Endometrial microvascular endothelial cells (primary cell): Measurements from ENCODE around the gene CDH4. TPM values are rescaled to one million over a fixed set of nuclear protein-coding genes. Genes with fewer than 3 reads are reported as not detected.

Experiments
- in situ Hi-C: cut with HindIII; loops from 2 replicates; pipeline ENCODE4 v1.10.0; 2017; ENCODE audit warnings: low sequenced_read_pairs, low pct_unique_long_range_greater_than_20kb; ENCODE audit errors: inconsistent ontology term
- total RNA-seq: library from RNA; depleted of rRNA; stranded (reverse); fragments of >200 nt; gene quantifications from one replicate; pipeline ENCODE4 v1.2.3, GENCODE V29; 2015; ENCODE audit errors: inconsistent ontology term

CDH4 gene
- total RNA-seq, 1 donor from 2014 or later = 31.2 TPM

DNA sequence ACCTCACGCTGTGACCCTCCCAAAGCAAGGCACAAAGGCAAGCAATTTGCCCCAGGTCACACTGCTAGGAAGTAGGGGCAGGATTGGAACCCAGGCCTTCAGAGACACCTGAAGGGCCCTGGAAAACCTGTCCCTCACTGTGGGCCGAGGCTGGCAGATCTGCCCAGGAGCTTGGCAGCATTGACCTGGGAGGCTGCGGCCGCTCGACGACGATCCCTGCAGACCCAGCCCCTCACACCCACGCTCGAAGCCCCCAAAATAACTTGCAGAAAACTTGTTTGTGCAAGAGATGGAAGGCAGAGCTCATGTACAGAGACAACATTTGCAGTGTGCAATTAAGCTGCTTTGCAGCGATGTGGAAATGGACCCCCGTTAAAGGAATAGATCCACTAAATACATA is 562.2 kb downstream of the CDH4 start:
- in situ Hi-C loops = no loop called here

DNA sequence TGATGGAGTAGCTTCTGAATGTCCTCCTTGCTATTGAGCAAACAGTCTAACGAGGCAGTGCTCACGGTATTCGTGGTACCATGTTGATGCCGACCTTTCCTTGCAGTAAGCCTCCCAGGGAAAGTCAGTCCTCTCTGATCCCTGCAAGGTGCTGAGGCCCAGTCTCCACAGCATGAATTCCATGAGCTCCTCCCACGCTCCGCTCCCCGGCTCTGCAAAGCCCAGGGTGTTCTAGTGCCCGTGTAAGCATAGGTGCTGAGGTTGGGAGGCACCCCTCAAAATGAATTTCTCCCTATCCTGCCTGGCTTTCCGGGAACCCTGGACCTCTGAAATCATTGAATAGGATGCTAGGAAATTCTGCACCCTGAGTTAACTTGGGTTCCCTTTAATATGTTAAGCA is 562.7 kb downstream of the CDH4 start:
- in situ Hi-C loops = no loop called here

DNA sequence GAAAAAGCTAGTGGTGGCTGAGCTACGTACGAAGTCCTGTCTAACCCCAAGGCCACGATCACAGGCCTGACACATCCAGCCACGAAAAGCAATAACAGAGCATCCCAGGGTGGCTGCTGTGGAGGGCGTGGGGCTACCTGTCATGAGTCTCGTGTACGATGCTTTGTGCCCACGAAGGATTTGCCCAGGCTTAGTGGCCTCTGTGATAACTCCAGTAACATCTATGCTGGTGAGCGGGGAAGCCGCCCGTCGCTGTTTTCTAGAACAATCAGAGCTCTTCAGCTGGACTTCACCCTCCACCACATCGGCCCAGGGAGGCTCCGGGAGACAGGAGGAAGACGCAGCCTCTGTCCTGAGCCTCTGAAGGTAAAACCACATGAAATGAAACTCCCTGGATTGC is 563.1 kb downstream of the CDH4 start:
- in situ Hi-C loops = no loop called here

DNA sequence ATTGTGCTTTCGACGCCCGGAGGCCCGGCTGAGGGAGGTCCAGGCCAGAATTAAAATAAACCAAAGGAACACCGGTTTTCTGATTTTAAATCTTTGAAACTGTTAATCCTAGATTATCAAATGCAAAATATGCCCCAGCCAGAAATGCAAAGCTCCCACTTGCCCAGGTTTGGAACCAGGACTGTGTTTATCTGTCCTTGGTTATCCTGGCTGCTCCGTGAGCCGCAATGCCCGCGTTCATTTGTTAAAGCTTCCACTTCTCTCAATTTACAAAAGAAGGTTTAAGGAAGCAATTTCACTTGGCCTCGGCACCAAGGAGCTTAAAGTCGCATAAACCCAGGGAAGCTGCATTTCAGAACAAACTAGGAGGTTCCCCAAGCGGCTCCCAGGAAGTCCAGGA is 563.6 kb downstream of the CDH4 start:
- in situ Hi-C loops = no loop called here

DNA sequence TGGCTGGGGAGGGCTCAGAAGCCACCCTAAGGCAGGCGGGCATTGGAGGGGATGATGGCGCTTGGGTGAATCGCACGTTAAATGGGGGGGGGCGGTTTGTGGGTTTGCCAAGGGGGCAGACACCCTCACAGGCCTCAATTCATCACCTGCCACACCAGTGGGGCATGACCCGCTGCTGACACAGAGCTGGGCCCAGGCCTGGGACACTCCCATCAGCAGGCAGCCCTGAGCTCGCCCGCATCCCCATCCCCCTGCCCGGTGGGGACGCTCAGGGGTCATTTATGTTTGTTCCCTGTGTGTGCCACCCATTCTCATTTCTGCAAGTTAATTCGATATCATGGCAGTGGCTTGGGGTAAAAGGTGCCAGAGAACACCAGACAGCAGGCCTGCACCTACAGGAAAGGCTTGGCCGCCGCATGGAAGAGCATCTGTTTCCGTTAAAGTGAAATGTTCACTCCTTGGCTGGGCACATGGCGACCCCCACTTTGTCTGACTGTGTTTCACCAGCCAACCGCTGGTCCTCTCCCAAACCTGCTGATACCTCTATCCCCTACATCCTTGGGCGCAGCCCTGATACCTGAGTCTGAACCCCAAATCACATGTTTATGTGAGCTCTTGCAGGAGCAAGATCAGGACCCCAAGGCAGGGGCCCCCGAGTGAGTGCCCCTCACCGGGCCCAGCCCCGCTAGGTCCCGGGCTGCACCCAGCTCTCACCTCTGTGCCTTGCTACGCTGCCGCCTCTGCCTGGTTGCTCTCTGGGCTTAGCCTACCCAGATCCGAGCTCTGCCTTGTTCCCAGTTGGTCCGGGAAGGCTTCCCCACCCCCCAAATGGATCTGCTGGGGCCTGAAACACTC is 564.8 kb downstream of the CDH4 start:
- in situ Hi-C loops = no loop called here

DNA sequence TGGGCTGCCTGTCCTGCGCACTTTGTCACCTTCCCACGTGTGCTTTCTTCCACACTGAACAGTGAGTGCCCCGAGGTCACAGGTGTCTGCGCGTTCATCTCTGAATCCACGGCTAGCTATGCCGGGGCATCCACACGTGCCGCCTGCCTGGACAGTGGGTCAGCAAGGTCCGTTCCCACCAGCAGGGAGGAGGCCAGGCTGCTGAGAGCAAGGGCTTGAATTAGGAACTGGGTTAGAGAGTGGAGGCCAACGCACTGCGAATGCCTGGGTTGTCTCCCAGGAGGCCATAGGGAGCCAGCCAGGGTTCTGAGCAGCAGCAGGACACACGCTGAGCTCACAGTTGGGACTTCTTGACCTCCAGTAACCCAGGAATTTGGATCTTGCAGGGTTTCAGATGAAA is 565.5 kb downstream of the CDH4 start:
- in situ Hi-C loops = no loop called here

DNA sequence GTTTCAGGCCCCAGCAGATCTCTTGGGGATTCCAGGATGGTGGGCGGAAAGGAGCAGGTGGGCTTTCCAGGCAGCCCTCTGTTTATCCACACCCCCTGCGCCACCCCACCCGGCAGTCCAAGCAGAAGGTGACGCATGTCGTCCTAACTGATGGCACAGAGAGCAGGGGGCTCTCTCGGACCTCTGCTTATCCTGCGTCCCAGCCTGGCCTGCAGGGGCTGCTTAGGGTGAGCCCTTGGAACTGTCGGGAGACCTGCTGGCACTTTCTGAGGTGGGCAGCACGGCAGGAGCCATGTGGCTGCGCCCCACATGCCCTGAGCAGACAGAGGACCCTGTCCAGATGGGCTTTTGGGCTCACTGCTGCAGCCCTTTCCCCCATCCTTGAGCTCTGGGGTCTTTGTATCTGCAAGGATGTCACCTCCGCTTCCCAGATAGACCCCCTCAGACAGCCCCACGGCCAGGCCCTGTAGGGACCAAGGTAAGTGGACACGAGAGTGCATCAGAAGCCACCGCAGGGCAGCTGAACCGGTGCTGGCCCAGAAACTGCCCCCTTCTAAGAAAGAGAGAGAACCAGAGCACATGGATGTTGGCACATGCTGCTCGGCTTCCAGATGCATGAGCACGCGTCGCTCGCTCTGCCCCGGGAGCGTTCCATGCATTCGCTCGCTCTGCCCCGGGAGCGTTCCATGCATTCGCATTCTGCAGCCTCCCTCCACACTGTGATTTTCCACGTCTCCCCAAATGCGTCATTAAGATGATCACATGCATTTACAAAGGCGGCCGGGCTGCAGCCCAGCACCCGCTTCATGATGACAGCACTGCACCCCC is 566.9 kb downstream of the CDH4 start:
- in situ Hi-C loops = no loop called here

DNA sequence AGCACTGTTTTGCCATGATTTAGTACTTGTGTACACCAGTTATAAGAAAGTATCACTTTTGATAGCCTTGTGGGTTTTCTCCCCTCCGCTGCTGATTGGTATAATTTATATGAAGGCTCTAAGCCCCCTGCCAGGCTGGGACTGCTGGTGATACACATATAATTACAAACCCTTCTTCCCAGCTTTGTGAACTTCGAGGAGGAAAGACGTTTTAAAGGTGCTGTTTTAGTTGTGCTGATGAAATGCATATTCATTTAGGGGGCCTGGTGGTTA is 567.4 kb downstream of the CDH4 start:
- in situ Hi-C loops = no loop called here

DNA sequence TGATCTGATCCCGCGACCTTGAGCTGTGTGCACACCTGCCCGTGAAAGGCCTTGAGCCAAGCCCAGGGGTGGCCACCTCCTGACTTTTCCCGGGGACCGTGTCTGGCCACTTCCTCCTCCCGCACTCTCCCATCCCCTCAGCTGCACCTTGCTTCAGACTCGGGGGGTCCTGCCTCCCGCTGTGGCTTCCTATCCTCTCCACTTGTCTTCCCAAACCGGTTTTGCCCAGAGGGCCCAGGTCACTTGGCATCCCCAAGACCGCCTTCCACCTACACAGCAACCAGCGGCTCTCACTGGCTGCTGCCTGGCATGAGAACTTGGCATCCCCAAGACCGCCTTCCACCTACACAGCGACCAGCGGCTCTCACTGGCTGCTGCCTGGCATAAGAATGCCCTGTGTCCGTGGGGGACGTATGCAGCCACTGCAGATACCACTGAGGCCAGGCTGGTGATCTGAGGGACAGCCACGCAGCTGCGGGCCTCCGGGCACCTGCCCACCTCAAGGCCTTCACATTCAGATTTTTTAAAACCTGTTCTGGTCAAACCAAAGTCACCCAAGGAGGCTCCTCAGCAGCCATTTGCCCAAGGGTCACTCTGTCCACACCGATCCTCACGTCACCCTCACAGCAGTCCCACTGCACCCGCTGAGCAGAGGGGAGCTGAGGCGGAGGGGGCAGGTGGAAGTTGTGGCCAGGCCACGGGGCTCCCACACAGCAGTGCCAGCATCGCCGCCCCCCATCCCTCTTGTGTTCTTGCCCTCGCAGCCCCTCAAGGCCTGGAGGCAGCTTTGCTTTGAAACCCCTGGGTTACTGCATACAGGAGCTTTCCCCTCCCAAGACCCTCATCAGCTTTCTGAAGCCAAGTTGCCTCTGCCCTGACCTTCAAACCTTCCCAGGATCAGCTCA is 568.1 kb downstream of the CDH4 start:
- in situ Hi-C loops = no loop called here

DNA sequence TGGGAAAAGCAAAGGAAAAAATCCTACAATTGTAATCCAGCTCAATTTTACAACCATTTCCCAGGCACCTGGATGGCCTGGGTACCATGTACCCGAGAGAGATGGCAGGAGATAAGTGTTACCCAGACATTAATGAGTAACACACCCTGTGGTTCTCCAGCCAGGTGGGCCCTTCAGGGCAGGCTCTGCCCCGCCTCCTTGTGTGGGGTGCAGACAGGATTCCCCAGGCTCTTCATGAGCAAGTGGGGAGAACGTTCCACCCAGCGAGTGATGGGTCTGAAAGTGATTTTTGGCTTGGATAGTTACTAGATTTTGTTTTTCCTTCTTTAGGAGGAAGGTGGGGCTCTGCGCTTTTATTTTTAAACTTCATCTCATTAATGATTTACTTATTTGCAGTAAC is 569.7 kb downstream of the CDH4 start:
- in situ Hi-C loops = no loop called here

DNA sequence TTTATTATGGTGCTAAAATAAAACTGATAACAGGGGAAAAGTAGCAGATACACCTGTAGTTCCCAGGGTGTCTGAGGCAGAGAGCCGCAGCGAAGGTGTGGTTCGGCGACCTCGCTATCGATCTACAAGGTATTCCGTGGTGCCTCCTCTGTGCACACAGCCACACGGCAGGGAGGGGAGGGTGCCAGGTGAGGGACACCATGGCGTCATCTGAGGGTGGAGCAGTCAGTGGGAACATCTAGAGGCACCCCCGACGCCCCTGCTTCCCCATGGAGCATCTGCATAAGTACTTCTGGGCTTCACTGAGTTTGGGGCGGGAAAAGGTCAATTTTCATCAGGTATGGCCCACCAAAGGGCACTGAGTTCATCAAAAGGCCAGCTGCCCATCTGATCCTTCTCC is 570.3 kb downstream of the CDH4 start:
- in situ Hi-C loops = no loop called here

DNA sequence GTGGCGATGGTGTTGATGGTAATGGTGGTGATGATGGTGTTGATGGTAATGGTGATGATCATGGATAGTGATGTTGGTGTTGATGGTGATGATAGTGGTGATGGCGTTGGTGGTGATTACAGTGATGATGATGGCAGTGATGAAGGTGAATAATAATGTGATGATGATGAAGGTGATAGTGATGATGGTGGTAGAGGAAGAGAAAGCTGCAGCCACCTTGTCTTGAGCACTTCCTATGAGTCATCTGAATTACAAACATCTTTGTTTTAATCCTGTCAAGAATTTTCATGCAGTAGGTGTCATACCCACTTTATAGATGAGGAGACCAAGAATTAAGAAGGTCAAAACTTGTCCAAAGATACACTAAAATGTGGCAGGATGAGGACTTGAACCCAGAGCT is 571.2 kb downstream of the CDH4 start:
- in situ Hi-C loops = no loop called here

DNA sequence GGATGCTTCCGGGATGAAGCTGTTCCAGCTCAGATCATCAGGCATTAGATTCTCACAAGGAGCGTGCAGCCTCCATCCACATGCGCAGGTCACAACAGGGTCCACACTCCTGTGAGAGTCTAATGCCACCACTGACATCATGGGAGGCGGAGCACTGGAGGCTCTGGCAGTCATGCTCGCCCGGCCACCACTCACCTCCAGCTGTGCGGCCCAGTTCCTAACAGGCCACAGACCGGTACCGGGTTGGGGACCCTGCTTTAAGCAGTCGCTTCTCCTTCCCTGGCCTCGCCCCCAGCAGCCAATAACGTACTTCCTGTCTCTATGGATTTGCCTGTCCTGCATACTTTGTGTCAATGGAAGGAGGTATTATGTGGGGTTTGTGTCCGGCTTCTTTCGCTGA is 576.8 kb downstream of the CDH4 start:
- in situ Hi-C loops = no loop called here

DNA sequence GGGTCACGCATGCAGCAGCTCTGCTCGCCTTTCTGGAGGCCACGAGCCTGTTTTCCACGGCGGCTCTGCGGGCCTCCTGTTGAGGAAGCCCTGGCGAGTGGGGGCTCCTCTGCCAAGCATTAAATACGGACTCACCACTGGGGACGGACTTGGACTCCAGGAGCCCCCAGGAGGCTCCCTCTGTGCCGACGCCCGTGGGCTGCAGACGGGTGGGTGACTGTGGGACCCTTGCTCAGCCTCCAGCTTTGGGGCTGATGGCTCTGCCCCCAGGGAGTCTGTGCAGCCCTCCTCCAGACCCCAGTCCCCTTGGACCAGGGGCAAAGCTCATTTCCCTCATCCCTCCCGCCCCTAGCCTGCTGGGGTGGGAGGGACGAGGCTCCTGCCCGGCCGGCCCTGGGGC is 577.5 kb downstream of the CDH4 start:
- in situ Hi-C loops = no loop called here

DNA sequence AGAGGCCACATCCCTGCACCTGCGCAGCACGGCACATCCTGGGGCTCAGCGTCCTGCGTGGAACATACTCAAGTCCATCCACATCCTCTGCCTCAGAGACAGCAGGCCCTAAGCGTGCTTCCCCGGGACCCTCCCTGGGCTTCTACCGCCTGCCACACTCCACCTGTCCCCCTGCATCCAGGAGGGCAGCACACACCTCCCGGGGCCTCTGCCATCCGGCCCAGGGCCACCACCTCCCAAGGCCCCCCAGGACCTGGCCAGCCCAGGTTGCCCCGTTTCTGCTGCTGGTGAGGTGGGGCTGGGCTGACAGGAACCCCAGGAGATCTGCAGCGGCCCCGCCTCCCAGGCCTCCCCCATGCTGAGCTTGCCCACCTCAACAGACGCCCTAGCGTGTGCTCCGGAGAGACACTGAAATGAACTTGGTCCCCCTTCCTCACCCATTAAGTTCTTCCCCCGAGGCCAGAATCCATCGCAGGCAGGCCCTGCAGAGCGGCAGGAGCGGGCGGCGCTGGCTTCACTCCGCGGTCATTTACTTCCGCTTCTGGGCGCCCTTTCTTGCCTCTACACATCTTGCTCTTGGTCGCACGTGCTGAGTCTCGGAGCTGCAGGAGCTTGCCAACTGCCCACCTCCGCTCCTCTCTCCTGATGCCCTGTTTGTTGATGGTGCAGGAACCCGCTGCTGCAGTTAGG is 578.3 kb downstream of the CDH4 start:
- in situ Hi-C loops = no loop called here

DNA sequence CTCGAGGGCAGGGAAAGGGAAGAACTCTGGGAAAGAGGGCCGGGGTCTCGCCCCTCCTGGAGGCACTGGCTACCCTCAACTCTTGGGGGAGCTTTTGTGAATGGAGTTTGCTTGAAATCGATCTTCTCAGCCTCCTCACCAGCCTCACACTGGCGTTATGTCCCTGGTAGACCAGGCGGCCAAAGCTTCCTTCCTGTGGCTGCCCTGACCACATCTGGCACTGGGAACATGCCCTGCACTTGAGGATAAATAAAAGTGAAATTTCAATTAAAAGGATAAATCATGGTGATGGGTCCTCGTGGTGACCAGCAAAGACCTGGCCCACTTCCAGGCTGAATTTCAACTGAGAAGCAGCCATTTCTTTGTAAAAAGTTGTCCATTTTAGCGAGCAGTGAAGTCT is 578.9 kb downstream of the CDH4 start:
- in situ Hi-C loops = no loop called here

DNA sequence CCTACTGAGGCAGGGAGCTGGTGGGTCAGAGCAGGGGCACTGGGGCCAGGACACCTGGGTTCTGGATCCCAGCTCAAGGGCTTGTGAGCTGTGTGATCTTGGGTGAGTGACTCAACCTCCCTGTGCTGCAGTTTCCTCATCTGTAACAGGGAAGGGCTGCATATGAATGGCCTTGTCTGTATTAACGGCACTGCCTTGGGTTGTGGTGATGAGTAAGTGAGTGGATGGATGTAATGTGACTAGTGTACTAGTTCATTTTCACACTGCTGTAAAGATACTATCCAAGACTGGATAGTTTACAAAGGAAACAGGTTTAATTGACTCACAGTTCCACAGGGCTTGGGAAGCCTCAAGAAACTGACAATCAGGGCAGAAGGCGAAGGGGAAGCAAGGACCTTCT is 580.1 kb downstream of the CDH4 start:
- in situ Hi-C loops = no loop called here

DNA sequence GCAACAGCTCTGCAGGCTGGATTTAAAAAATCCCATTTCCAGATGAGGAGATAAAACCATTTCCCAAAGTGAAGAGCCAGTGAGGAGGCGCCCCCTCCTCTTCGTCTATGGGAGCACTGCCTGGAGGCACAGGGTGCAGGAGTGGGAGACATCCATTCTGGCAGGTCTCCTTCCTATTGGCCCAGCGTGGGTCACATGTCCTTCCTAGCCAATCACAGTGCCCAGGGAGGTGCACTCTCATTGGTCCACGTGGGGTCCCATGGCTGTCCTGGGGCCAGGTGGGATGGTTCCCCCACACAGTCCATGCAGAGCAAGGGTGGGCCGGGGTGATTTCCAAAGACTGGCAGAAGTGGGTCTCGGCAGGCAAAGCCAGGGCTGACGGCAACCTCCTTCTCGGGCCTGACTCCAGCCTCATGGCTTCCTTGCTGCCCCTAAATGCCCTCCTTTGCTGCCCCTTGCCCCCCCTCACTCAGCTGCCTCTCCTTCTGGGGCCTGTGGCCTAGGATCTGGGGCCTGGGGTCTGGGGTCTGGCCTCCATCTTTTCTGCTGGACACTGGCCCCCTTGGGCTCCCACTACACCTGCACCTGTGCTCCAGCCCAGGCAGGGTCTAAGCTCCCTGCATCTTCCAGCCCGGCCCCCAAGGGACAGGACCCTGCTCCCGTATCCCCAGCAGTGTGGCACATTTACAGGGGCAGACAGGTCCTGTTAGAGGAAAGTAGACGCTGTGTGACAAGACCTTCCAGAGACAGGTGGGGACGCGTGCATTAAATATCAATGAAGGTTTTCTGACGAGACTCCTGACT is 581.9 kb downstream of the CDH4 start:
- in situ Hi-C loops = no loop called here
